ENCODE measurements around the gene PRPF8.

Gene PRPF8

DNA sequence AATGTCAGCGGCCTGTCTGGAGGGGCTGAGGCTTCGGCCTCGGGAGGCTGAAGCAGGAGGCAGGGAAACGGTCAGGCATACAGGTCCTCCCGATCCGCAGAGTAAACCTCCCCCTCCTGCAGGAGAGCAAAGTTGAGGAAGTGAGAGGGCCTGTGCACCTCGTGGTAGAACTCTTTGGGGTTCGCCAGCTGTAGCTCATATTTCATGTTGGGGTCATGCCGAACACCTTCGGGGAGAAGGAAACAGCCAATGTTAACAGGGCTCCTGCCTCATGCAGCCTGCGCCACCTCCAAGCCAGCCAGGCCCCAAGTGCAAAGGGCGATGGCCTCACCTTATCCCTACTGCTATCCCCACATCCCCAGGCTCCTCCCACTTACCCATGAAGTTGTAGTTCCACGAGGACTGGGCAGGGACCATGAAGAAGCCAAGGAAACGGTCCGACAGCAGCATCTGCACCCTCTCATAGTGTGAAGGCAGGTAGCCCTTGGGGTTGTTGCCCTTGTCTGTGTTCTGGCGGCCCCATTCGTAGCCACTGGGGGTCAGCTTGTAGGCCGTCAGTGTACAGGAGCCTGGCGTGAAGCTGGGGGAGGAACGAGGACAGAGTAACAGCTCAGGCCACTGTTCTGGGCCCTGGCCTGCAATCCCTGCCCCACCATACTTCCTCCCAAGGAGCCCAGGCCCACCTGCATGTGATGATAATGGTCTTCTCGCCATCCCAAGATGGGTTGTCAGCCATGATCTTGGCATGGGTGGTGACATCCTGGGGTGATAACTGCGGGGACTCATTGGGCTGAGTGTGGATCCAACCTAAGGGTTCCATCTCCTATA is 33.7 kb downstream of the PRPF8 start:
- Mint-ChIP-seq H3K4me1 (ENCODE audit: low read depth in 2 of 2) (peaks cover 5 to 9% of the 10 kb centered on the region in 2 donors), H3K27ac (peak overlapping the region in 1 of 2 donors; percentile 4), H3K27me3 (no peaks in the 10 kb centered on the region), H3K4me3 (peak overlapping the region in 1 of 2 donors; percentile 14), H3K36me3 (ENCODE audit: insufficient read depth) (peaks cover 52% of the 10 kb centered on the region), H3K9me3 (no peaks in the 10 kb centered on the region)
- ATAC-seq (replicated peaks) (no peak), DNase-seq (no peak)

DNA sequence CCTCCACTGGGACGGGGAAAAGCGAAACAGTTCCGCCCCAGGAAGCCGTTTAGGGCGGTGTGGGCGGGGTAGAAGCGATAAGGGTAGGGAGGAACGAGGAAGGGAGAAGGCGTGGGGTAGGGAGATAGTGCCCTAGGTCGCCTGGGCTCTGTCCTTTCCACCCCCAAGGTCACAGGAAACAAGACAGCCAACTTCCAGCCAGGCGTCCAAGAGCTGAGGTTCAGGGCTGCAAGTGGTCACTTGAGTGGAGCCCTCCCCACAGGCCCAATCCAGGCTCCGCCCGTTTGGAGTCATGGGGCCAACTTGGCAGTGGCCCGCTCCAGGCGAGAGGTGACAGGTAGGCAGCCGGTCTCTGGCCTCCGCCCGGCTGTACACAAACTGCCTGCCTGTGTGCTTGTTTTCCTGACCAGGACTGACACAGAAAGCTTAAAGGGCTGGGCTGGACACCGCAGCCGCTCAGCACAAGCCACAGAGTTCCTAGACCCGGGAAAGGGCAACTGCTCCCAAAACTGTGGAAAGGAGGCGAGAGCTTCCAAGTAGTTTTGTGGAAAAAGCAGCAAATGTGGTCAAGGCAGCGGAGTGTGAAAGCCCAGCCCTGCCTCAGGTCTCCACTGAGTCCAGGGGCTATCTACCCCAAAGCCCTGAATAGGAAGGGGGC is 34.7 kb downstream of the PRPF8 start, which contains the start of gene RILP:
Gene RILP, minus strand, starts transcription at position 23 of the 658 bp plus-strand sequence. CDS start 62 bp downstream, outside the sequence.
- H3K27me3 Mint-ChIP-seq: no peaks in the 10 kb centered on the region
- peak within 1 kb of the TSS; percentile 67 to 69 for H3K4me3 Mint-ChIP-seq
- peaks cover 42% of the 10 kb centered on the region for H3K36me3 Mint-ChIP-seq (ENCODE audit: insufficient read depth)
- no peak within 1 kb of the TSS for H3K27ac Mint-ChIP-seq
- ATAC-seq (replicated peaks) (peak; percentile 2), DNase-seq (no peak)
- peaks cover 9 to 12% of the 10 kb centered on the region in 2 donors for H3K4me1 Mint-ChIP-seq (ENCODE audit: low read depth in 2 of 2)
- no peaks in the 10 kb centered on the region for H3K9me3 Mint-ChIP-seq

DNA sequence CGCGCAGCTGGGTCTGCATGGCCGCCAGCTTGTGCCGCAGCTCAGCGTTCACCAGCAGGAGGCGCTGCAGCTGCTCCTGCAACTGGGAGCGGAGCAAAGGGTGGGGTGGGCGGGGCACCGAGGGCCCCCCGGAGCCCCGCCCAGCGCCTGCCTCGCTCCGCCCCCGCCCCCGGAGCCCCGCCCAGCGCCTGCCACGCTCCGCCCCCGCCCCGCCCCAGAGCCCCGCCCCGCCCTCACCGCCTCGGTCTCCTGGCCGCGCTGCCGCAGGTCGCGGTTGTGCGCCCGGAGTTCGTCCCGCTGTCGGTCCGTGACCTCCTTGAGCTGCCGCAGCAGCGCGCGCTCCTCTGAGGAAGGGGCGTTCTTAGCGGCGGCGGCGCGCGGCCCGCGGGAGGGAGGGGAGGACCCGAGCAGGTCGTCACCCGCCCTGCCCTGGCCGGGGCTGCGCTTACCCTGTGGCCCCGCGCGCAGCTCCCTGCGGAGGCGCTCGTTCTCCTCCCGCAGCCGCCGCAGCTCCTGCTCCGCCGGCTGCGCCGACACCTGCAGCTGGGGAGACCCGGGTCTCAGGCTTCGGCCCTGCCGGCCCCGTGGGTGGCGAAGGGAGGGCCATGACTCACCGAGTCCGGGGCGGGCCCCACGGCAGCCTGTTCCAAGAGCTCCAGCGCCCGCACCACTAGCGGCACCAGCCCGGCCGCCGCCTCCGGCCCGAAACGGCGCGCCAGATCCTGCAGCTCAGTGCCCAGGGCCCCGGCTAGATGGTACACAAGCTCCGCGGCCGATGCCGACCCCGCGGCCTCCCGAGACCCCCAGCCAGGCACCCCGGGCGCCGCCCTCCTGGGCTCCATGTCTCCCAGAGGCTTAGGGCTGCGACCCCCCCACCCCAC is 35.5 kb downstream of the PRPF8 start:
- peaks cover 16 to 18% of the 10 kb centered on the region in 2 donors for H3K4me1 Mint-ChIP-seq (ENCODE audit: low read depth in 2 of 2)
- H3K4me3 Mint-ChIP-seq: peak overlapping the region; percentile 67 to 69
- H3K27ac Mint-ChIP-seq: no peak overlapping the region
- H3K27me3 Mint-ChIP-seq: no peaks in the 10 kb centered on the region
- peak; percentile 79 for ATAC-seq (replicated peaks)
- peaks cover 37% of the 10 kb centered on the region for H3K36me3 Mint-ChIP-seq (ENCODE audit: insufficient read depth)
- peak; percentile 92 to 95 (median 93) for DNase-seq
- H3K9me3 Mint-ChIP-seq: no peaks in the 10 kb centered on the region

DNA sequence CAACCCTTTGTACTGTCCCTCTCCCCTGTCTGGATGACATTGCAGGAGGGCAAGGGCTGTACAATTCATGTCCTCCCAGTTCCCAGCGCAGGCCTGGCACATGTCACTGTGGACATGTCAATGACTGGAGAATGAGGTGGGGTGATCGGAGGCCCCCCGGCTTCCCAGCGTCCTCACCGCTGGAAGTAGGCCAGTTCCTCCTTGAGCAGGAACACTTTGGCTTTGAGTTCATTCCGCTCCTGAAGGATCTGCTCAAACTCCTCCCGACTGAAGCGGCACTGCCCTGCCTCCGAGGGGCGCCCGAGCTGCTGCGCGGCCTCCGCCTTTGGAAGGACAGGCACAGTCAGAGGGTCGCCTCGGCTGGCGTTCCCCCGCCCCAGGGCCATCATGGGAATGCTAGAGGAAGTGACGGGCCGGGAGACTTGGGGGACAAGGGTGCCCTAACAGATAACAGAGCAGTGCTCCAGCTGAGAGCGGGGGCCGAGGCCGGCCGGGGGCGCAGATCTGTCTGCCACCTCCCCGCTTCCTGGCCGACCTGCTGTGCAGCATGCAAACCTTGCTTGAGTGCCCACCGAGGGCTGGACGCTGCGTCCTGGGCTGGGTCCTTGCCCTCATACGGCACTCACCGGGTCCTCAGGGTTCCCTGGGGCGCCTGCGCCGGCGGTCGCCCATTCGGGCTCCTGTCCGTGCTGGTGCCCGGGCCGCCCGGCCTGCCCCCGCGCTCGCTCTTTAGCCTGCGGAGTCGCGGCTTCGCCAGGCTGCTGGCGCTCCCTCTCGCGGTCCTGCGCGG is 36.3 kb downstream of the PRPF8 start:
- H3K27me3 Mint-ChIP-seq: no peaks in the 10 kb centered on the region
- H3K4me1 Mint-ChIP-seq (ENCODE audit: low read depth in 2 of 2): peaks cover 19 to 20% of the 10 kb centered on the region in 2 donors
- no peaks in the 10 kb centered on the region for H3K9me3 Mint-ChIP-seq
- peaks cover 30% of the 10 kb centered on the region for H3K36me3 Mint-ChIP-seq (ENCODE audit: insufficient read depth)
- ATAC-seq (replicated peaks): peak; percentile 3
- peak overlapping the region; percentile 67 to 69 for H3K4me3 Mint-ChIP-seq
- no peak for DNase-seq
- H3K27ac Mint-ChIP-seq: no peak overlapping the region

DNA sequence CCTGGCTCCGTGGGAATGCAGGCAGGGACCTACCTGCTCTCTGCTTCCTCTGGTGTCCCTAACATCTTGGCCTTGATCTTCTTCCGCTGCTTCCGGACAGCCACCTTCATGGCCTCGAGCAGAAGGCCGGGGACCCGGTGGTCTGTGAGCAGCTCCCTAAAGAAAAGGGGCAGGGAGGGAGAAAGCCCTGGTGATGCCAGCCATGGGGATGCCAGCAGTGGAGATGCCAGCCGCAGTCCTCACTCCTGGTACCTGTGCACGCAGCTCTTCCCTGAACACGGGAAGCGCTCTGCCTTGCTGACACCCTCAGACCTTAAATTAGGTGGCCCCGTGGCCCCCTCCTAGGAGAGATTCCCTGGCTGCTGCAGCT is 36.9 kb downstream of the PRPF8 start:
- H3K9me3 Mint-ChIP-seq: no peaks in the 10 kb centered on the region
- peaks cover 19% of the 10 kb centered on the region in 2 donors for H3K4me1 Mint-ChIP-seq (ENCODE audit: low read depth in 2 of 2)
- H3K27me3 Mint-ChIP-seq: no peaks in the 10 kb centered on the region
- H3K27ac Mint-ChIP-seq: no peak overlapping the region
- ATAC-seq (replicated peaks): no peak
- no peak for DNase-seq
- peak overlapping the region; percentile 67 to 69 for H3K4me3 Mint-ChIP-seq
- peaks cover 27% of the 10 kb centered on the region for H3K36me3 Mint-ChIP-seq (ENCODE audit: insufficient read depth)

DNA sequence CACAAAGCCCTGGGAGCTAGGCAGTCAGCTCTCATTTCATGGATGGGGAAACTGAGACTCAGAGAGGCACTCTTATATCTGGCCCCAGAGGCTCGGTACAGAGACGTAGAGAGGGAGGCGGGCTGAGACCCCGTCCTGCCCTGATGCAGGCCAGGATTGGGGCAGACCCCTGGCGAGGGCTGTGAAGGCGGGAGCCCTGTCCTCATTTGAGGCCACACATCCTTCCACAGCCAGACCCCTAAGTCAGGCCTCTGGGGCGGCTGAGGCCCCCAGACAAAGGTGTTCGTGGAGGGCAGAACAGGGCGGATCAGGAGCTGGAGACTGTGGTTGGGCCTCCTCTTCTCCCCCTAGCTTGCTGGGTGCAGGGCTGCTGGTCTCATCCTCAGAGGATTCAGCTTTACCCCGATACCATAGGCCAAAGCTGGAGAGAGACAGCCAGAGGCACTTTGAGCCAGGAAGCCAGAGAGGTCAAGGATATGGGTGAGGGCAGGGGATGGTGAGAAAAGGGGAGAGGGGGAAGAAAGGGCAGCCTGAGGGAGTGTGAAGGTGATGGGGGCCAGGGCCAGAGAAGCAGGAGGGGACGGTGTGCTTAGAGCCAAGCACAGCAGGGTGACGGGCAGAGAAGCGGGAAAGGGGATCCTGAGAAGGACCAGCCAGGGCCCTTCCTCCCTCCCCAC is 38.3 kb downstream of the PRPF8 start:
- Mint-ChIP-seq H3K27ac (no peak overlapping the region), H3K36me3 (ENCODE audit: insufficient read depth) (peaks cover 16% of the 10 kb centered on the region)

DNA sequence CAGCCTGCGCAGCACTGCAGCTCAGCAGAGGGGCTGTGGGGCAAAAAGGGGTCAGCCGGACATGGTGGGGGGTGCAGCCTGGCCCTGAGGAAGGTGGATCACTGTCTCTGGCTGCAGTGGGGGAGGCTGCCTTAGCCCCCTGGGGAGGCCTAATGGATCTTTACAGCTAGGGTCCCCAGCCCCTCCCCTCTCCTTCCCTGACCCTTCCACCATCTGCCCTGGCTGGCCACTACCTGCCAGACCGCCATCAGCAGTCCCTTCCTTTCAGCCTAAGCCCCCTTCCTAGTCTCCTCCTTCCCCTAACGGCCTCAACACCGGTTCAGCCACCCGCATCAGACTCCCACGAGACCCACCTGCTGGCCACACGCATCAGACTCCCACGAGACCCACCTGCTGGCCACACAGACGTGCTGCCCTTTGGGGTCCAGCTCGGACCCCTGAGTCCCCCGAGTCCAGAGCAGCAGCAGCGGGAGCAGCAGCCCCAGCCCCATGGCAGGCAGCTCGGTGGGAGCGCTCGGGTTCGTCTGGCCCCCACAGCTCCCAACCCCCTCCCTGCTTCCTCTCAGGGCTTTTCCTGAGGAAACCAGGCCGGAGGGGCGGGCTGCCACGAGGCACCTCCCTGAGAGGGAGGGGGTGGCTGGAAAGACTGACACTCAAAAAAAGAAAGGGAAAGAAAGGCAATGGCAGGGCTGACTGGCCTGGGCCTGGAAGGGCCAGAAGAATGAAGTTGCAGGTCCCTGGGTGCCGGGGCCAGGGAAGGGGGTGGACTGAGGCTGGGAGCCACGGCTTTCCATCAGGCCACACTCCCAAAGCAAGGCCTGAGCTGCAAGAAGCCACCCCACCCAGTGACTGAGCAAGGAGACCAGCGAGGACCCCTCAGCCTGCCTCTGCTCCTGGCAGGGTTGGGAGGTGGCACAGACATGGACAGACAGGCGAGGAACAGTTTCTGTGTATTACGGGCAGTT is 39.2 kb downstream of the PRPF8 start, which contains the start of gene SCARF1:
Gene SCARF1, minus strand, starts transcription at position 526 of the 965 bp plus-strand sequence. Its CDS starts 35 bp downstream, at position 491.
- Mint-ChIP-seq H3K27me3 (no peaks in the 10 kb centered on the region), H3K4me3 (peak within 1 kb of the TSS; percentile 80 to 92), H3K9me3 (no peaks in the 10 kb centered on the region), H3K4me1 (ENCODE audit: low read depth in 2 of 2) (peaks cover 18 to 22% of the 10 kb centered on the region in 2 donors), H3K27ac (peak within 1 kb of the TSS in 1 of 2 donors; percentile 90), H3K36me3 (ENCODE audit: insufficient read depth) (peaks cover 15% of the 10 kb centered on the region)
- DNase-seq: no peak
- no peak for ATAC-seq (replicated peaks)

More for the DNA sequence above, 38.3 kb downstream of the PRPF8 start:
- Mint-ChIP-seq H3K4me1 (ENCODE audit: low read depth in 2 of 2) (peaks cover 18 to 19% of the 10 kb centered on the region in 2 donors), H3K27me3 (no peaks in the 10 kb centered on the region), H3K9me3 (no peaks in the 10 kb centered on the region), H3K4me3 (peak overlapping the region in 1 of 2 donors; percentile 63)
- ATAC-seq (replicated peaks) (no peak), DNase-seq (no peak)

DNA sequence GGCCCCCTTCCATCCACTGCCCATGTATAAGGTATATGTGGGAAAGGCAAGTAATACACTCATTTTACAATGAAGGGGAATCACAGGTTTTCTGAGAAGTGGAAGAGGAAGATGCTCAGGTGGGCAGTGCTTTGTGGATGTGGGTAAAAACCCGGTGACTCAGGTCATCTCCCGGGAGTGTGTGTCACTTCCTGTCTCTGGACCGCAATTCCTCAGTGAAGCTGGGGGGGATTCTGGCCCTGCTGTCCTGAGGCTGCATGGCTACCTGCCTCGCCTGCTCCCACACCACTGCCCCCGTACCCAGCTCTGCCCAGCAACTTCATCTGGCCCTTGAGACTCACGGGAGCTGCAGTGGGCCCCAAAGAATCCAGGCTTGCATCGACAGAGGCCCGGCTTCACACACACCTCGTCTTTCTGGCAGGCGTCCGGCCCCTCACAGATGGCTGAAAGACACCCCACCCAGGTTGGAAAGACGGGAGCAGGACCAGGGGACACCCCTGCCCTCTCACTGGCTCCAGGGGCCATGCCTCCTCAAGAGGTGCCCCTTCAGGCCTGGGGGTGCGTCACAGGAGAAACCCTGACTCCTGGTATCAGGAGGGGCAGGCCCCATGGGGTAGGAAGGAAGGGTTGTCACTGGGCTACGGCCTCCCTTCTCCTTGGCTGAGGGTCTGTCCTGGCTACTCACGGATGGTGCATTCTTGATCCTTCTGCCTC is 40.0 kb downstream of the PRPF8 start:
- Mint-ChIP-seq H3K4me3 (peak overlapping the region; percentile 80 to 92), H3K27ac (peak overlapping the region in 1 of 2 donors; percentile 90), H3K9me3 (no peaks in the 10 kb centered on the region), H3K4me1 (ENCODE audit: low read depth in 2 of 2) (peaks cover 18 to 22% of the 10 kb centered on the region in 2 donors), H3K27me3 (no peaks in the 10 kb centered on the region), H3K36me3 (ENCODE audit: insufficient read depth) (peaks cover 11% of the 10 kb centered on the region)
- DNase-seq: no peak
- ATAC-seq (replicated peaks): no peak

DNA sequence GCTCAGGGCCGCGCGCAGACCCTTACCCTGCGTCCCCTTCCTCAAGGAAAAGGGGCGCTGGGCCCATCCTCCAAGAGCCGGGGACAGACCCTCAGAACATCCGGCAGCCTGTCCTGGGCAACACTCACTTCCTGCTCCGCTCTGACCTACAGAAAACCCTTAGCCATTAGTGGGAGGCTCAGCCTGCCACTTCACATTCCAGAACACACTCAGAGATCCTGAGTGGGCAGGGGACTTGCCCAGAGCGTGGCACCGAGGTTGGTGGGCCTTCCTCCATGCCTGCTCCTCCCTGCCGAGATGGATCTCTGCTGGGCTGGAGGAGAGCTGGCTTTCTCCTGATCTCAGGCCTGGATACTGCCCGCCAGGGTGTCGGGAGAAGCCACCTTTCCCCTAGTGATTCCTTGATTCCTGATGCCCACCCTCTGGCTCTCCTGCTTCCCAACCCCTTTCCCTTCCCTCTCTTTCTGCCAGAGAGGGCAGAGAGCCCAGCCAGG is 40.6 kb downstream of the PRPF8 start:
- no peaks in the 10 kb centered on the region for H3K9me3 Mint-ChIP-seq
- DNase-seq (no peak), ATAC-seq (replicated peaks) (no peak)
- H3K4me1 Mint-ChIP-seq (ENCODE audit: low read depth in 2 of 2): peaks cover 18 to 22% of the 10 kb centered on the region in 2 donors
- peaks cover 11% of the 10 kb centered on the region for H3K36me3 Mint-ChIP-seq (ENCODE audit: insufficient read depth)
- H3K27ac Mint-ChIP-seq: peak overlapping the region in 1 of 2 donors; percentile 90
- H3K27me3 Mint-ChIP-seq: no peaks in the 10 kb centered on the region
- peak overlapping the region; percentile 80 to 92 for H3K4me3 Mint-ChIP-seq

DNA sequence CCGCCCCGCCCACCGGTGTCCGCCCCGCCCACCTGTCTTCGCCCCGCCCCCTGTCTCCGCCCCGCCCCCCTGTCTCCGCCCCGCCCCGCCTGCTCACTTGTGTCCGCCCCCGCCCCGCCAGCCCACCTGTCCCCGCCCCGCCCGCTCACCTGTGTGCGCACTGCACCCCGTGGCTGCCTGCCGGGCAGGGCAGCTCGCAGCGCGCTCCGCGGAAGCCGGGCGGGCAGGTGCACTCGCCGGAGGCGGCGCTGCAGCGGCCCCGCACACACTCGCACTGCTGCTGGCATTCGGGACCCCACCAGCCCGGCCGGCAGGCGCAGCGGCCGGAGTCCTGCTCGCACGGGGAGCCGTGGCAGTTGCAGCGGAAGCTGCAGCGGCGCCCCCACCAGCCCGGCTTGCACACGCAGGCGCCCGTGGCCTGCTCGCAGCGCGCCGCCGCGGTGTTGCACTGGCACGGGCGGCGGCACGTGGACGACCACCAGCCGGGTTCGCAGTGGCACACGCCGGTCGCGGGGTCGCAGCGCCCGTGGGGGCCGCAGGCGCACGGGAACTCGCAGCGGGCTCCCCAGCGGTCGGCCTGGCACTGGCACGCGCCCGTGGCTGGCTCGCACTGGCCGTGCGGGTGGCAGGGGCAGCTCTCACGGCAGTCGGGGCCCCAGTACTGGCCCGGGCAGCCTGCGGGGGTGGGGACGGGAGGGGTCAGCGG is 41.2 kb downstream of the PRPF8 start:
- H3K4me1 Mint-ChIP-seq (ENCODE audit: low read depth in 2 of 2): peaks cover 18 to 22% of the 10 kb centered on the region in 2 donors
- H3K9me3 Mint-ChIP-seq: no peaks in the 10 kb centered on the region
- peaks cover 11% of the 10 kb centered on the region for H3K36me3 Mint-ChIP-seq (ENCODE audit: insufficient read depth)
- H3K4me3 Mint-ChIP-seq: peak overlapping the region; percentile 80 to 92
- peak; percentile 74 for ATAC-seq (replicated peaks)
- peak; percentile 50 to 59 (median 54) for DNase-seq
- H3K27me3 Mint-ChIP-seq: no peaks in the 10 kb centered on the region
- H3K27ac Mint-ChIP-seq: no peak overlapping the region
